ENCODE measurements around the gene ANKLE1.

ANKLE1 gene

GRCh38 chr19:17281391-17282304, at the start of gene ANKLE1:
Gene ANKLE1 (plus strand): TSS chr19:17281901. CDS start chr19:17281921, 20 bp downstream.
- DNase-seq = no peak

DNA sequence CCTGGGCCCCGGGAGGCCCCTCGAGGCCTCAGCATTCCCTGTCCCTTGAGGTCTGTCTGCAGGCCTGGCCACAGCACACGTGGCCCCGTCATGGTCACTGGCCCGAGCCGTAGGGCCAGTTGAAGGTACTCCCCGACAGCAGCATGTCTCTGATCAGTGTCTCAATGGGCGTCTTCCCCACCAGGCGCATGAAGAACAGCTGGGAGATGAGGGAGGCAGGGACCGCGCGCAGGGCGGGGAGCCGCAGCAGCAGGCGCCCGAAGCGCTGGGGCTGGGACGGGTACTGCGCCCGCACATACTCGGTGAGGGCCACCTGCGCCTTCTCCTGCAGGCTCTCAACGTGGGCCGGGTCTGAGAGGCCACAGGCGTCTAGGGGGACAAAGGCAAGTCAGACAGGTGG, 49.4 kb upstream of the ANKLE1 start:
- DNase-seq = no peak

DNA sequence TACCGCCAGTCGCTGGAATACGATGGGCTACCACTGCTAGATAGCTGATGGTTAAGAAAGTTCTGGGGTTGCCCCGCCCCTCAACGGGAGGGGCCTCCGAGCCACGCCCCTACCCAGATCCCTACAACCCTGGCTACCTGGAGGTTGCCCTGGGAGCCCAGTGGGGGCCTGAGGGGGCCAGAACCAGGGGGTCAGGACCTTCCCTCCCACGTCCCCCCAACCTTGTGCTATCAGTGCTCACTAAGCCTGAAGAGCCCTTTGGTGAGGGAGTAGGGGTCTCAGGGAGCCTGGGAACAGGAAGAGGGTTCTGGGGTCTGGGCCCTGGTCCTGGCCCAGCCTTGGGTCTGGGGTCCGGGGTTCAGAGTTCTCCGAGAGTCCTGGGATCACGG, 46.8 kb upstream of the ANKLE1 start:
- peak; percentile 26 for DNase-seq

DNA sequence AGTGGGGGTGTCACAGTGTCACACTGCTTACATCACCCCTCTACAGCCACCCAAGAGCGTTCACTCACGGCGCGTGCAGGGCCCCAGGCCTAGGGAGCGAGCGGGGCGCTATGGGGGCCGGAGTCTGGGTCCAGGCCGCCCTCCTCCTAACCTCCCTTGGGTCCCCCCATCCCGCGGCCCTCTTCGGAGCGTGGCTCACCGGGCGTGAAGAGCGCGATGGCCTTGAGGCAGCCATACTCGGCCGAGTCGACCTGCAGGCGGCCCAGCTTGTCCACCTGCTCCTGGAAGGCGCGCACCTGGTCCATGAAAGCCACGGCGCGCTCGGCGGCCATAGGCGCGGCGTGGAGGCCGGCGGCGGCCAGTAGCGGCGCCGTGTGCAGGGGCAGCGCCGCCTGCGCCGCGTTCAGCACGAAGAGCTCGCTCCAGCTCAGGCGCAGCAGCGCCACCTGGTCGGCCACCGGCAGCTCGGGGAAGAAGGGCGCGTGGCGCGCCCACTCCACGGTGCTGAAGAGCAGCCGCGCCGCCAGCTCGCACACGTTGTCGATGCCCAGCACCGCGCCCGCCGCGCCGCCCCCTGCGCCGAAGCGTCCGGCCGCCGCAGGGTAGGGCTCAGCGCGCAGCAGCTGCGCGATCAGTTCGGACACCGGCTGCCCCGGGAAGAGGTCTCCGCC, 46.3 kb upstream of the ANKLE1 start:
- peak; percentile 62 for DNase-seq

GRCh38 chr19:17235971-17236777, 45.5 kb upstream of the ANKLE1 start:
- peak; percentile 52 for DNase-seq

- no peak for DNase-seq
These were observed 44.7 kb upstream of the ANKLE1 start for GRCh38 chr19:17236811-17237543.

DNA sequence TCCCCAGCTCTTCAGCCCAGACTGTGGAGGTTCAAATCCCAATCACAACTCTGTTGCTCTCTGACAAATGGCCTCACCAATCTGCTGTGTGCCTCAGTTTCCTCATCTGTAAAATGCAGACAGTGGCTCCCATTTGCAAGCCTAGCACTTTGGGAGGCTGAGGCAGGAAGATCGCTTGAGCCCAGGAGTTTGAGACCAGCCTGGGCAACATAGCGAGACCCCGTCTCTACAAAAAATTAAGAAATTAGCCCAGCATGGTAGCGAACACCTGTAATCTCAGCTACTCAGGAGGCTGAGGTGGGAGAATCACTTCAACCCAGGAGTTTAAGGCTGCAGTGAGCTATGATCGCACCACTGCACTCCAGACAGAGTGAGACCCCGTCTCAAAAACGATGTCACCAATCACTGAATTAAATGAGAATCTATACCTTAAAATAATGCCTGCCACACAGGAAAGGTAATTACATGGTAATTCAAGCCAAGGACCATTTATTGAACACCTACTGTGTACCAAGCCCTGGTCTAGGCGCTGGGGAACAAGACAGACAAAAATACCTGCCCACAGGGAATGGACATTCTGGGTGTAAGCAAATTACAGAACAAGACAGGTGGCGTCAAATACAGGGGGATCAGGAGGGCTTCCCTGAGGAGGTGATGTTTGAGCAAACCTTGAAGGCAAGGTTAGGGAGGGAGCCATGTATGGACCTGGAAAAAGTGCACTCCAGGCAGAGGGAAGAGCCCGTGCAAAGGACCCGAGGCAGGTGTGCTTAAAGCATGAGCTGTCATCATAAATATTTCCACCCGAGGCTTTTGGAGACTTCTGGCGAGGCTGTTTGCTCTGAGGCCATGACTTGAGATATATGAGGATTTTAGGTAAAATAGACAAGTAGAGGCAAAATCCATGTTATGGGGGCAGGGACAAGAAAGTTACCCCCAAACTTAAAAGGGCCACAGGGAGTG, 43.7 kb upstream of the ANKLE1 start:
- no peak for DNase-seq

DNA sequence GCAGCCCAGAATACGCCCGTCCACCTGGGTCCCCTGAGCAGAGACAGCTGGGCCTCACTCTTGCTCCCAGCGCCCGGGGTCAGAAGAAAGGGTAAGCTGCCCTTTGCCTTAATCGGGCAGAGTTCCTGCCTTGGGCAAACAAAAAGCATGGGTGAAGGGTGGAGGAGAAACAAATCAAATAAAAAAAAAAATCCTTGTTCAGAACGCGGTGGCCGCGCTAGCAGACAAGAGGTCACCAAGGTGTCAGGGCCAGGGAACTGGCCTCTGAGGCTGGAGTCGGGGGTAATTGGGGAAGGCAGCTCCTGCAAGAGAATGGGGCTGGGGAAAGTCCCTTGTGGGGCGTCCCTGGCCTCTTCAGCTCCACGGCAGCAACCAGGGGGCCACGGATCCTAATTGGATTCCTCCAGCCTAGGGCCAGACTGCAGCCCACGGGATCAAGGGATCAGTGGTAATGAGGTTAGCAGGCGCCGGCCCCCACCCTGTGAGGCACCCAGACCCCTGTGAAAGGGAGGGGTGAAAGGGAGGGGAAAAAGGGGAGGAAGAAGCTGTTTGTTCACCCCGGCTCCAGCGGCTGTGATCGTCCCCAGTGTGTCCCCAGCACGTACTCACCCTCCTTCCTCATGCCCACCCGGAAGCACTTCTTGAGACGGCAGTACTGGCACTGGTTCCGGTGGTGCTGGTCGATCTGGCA, 41.5 kb upstream of the ANKLE1 start:
- DNase-seq = no peak

DNA sequence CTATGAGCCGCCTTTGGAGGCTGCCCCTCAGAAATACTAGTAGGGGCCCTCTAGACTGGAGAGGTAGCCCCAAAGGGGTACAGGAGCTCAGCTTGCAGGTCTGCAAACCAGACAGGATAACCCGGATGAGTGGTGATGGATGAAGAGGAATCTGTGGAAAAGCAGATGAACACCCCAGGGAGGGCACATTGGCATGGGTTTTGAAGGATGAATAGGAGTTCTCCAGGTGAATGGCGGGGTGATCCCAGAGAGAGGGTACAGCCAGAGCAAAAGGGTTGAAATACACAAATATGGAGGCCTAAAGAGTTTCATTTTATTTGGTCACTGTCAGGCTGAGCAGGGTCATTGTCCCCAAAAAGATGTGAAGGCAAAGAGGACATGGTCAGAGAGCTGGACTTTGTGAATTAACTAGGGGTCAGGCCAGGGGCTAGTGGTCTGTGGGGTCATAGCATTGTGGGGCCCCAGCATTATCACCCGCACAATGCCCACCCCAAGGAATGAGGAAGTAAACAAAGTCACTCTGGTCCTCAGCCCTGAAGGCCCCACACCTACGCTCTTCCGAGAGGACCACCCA, 40.8 kb upstream of the ANKLE1 start:
- DNase-seq = no peak

DNA sequence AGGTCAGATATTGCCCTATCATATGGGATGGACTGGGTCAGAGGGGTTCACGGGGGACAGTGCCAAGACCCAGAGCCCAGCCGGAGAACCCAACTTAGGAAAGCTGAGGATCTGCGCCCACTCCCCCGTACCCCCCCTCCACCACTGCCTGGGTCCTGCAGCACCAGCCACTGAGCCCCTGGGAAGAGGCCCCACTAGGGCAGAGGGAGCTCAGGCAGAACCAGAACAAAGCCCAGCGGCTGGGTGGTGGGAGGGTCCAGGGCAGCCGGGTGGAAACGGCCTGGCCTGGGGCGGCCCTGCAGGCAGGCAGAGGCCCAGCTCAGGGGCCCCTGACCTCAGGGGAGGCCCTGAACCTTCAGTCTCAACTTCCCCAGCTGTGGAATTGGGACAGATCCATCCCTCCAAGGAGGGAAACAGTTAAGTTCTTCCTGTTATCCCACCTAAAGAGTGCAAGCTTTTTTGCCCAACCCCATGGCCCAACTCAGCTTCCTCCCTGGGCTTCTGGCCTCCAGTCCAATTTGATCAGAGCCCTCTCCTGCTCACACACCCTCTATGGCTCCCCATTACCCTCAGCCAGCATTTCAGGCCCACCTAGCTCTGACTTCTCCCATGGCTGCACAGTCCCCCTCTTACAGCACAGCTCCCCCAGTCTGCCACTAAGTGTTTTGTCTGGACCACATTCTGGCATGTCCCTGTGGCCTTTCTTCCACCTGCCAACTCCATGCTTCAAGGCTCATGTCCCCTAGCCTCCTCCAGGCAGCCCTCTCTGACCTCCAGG, 39.1 kb upstream of the ANKLE1 start:
- DNase-seq = no peak

- DNase-seq = no peak
These were observed 38.4 kb upstream of the ANKLE1 start for GRCh38 chr19:17243211-17243829.

GRCh38 chr19:17243830-17244617, 37.7 kb upstream of the ANKLE1 start:
- DNase-seq = no peak

- no peak for DNase-seq
These were observed 36.8 kb upstream of the ANKLE1 start for GRCh38 chr19:17244618-17245534.

DNA sequence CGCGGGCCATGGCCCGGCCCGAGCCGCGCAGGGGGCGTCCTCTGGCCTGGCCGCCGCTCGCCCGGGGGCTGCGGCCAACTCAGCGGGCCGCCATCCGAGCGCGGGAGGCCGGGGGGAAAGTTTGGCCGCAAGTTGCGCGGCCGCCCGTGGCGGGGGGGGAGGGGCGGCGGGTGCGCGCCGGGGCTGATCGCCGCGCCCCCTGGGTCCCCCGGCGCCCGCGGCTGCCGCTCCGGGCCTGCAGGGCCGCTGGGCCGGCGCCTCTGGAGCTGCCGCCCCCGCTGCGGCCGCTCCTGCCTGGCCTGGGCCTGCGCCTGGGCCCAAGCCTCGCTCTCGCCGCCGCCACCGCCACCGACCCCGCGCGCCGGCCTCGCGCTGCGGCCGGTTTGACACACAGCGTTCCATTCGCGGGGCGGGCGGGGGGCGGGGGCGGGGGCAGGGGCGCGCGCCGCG, 36.1 kb upstream of the ANKLE1 start, which contains the start of gene NR2F6:
TSS of gene NR2F6 (minus strand) at position 385 of the 450 bp plus-strand sequence. CDS start 699 bp downstream, outside the sequence.
- no peak for DNase-seq

- no peak for DNase-seq
These were observed 34.8 kb upstream of the ANKLE1 start for GRCh38 chr19:17246681-17247425.

All from NCI-H2171 (cell line).